G401 (cell line): ENCODE data around the gene ANXA9. TPM values are rescaled to one million over a fixed set of nuclear protein-coding genes. Genes with fewer than 3 reads are reported as not detected.

Experiments used
- DNase-seq: peaks from one replicate; pipeline ENCODE4 v3.0.0-alpha.2; 2015; ENCODE audit warnings: low spot score
- in situ Hi-C: cut with HindIII; loops from 2 replicates; pipeline ENCODE4 v1.10.0; 2016; ENCODE audit warnings: low sequenced_read_pairs, mixed read lengths
- total RNA-seq: library from RNA; depleted of rRNA; stranded (reverse); fragments of >200 nt; shearing (Covaris generic); gene quantifications from 2 replicates; pipeline ENCODE4 v1.2.3, GENCODE V29; 2014; rRNA removed

The ANXA9 gene
- total RNA-seq, 1 experiment from 2014 or later = 2.7 TPM

DNA sequence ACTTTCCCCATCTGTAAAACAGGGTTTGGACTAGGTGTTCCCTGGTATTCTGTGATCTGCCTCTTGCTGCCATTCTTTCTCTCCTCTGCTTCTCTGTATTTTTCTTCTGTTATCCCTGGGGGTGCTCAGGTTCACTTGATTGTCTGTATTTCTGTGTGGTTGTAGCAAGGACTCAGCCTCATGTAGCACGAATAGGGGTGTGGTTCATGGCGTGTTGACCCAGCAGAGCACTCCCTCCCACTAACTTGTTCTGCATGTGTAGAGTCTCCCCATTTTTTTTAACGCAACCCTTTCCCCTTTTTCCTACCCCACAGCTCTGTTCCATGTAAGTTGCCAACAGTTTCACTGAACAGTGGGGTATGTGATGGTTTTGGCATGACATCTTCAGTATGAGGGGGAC lies 53.1 kb downstream of the ANXA9 start:
- in situ Hi-C loops = no loop called here
- DNase-seq = no peak

DNA sequence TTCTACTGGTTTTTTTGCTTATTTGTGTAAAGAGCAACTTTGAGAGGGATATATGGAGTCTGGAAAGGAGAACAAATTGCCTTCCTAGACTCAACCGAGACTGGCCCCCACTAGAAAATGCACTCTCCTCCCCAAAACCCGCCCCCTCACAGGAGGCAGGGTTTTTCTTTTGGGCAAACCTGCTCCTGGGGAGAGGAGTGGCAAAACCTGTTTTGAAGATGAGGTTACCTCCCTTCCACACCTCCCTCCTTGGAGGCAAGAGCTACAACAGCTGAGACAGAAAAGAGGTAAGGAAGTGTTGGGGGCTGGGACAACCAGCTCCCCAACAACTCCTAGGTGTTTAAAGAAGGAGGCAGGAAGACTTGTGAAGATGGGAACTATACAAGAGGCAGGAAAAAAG lies 54.3 kb downstream of the ANXA9 start, which contains the start of gene BNIPL:
Gene BNIPL (plus strand): TSS at position 231 of the 400 bp plus-strand sequence. CDS start 140 bp downstream, at position 371.
- DNase-seq = no peak
- in situ Hi-C loops = no loop called here

DNA sequence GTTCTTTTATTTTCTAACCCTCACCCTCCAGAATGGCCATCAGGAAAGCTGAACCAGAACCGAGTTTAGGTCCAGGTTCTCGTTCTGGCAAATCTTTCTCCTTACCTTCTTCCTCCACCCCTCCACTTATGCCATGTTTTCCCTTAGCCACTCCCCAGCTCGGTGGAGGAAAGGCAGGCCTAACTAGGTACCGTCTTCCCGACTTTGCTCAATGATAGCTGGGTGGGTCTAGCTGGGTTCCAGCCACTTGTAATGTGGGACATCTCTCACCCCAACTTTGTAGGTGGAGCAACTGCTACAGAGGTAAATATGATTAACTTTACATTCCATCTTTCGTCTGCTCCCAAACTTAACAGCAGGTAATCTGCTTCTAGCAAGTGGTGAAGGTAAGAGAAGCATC lies 54.9 kb downstream of the ANXA9 start:
- in situ Hi-C loops = no loop called here
- DNase-seq = no peak

DNA sequence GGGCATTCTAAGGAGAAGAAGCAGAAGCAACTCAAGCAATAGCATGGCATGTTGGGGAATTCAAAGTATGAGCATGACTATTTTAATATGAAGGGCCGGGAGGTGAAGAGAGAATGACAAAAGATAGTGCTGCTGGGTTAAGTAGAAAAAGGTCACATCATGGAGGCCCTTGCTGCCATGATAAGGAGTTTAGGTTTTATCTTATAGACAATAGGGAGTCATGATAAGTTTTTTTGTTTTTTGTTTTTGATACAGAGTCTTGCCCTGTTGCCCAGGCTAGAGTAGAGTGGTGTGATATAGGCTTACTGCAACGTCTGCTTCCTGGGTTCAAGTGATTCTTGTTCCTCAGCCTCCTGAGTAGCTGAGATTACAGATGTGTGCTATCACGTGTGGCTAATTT lies 57.4 kb downstream of the ANXA9 start:
- DNase-seq = no peak
- in situ Hi-C loops = no loop called here

DNA sequence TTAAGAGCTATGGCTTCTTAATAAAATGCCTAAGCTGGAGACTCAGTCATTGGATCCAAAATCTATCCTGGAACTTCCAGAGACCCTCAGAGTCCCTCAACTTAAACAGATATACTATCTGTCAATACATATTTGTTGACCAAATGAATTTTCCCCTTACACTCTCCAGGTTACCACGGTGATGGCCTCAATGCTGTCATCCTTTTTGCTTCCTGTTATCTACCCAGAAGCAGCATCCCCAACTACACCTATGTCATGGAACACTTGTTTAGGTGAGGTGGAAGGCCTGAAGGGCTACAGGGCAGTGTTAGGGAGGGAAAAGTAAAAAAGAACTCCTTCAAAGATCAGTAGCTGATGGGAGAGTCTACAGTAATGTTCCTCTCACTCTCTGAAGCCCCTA lies 61.1 kb downstream of the ANXA9 start:
- DNase-seq = no peak
- in situ Hi-C loops = no loop called here

Other genes starting within 250 kb of the ANXA9 start
- gene CTSS, start 216.5 kb upstream of the ANXA9 start, total RNA-seq = not detected in 2 replicates
- 0.55 and 8.6 TPM in 2 replicates for gene CTSK, start 174.0 kb upstream of the ANXA9 start, total RNA-seq
- 16.7 and 24.9 TPM in 2 replicates for gene ARNT, start 105.7 kb upstream of the ANXA9 start, total RNA-seq
- gene CTXND2, start 95.2 kb upstream of the ANXA9 start, total RNA-seq = not detected in 2 replicates
- 28.2 and 33.5 TPM in 2 replicates for gene SETDB1, start 55.9 kb upstream of the ANXA9 start, total RNA-seq
- 38.3 and 68.8 TPM in 2 replicates for gene CERS2, start 7.5 kb upstream of the ANXA9 start, total RNA-seq
- gene MINDY1, start 24.6 kb downstream of the ANXA9 start, total RNA-seq = 8.1 and 12.7 TPM in 2 replicates
- 9.4 and 12.0 TPM in 2 replicates for gene PRUNE1, start 26.2 kb downstream of the ANXA9 start, total RNA-seq
- not detected in 2 replicates for gene BNIPL, start 54.3 kb downstream of the ANXA9 start, total RNA-seq
- 0.07 TPM in 1 of 2 replicates, not detected in the other for gene C1orf56, start 65.5 kb downstream of the ANXA9 start, total RNA-seq
- 54.4 and 84.6 TPM in 2 replicates for gene CDC42SE1, start 77.3 kb downstream of the ANXA9 start, total RNA-seq
- 8.1 and 11.0 TPM in 2 replicates for gene MLLT11, start 78.1 kb downstream of the ANXA9 start, total RNA-seq
- 4.6 and 7.8 TPM in 2 replicates for gene GABPB2, start 88.5 kb downstream of the ANXA9 start, total RNA-seq
- gene SEMA6C, start 164.3 kb downstream of the ANXA9 start, total RNA-seq = 2.0 TPM in 2 replicates
- not detected in 2 replicates for gene TNFAIP8L2, start 174.4 kb downstream of the ANXA9 start, total RNA-seq
- gene LYSMD1, start 183.6 kb downstream of the ANXA9 start, total RNA-seq = 6.2 and 8.9 TPM in 2 replicates
- 44.3 and 57.7 TPM in 2 replicates for gene SCNM1, start 183.9 kb downstream of the ANXA9 start, total RNA-seq
- not detected in 2 replicates for gene TMOD4, start 193.7 kb downstream of the ANXA9 start, total RNA-seq
- 71.9 and 80.9 TPM in 2 replicates for gene VPS72, start 207.9 kb downstream of the ANXA9 start, total RNA-seq
- gene PIP5K1A, start 216.3 kb downstream of the ANXA9 start, total RNA-seq = 39.1 and 60.1 TPM in 2 replicates